ENCODE measurements around the gene CHMP1B.

GRCh38 chr18:11834772-11835171 is 16.4 kb upstream of the CHMP1B start:
- TF ChIP-seq CTCF (IDR thresholded peaks at IDR 0.05) (no peak), POLR2A (IDR thresholded peaks at IDR 0.05) (no peak)
